Measurements from ENCODE around the gene RNF14. TPM values are rescaled to one million over a fixed set of nuclear protein-coding genes. Genes with fewer than 3 reads are reported as not detected.
"Not testable (repeated sequence)": the region's sequence is repeated elsewhere in the genome, so short reads cannot be mapped to it uniquely, and the experiment has no call there.

The RNF14 gene
- total RNA-seq, 1 experiment from 2014 or later, result 37.5 TPM

DNA sequence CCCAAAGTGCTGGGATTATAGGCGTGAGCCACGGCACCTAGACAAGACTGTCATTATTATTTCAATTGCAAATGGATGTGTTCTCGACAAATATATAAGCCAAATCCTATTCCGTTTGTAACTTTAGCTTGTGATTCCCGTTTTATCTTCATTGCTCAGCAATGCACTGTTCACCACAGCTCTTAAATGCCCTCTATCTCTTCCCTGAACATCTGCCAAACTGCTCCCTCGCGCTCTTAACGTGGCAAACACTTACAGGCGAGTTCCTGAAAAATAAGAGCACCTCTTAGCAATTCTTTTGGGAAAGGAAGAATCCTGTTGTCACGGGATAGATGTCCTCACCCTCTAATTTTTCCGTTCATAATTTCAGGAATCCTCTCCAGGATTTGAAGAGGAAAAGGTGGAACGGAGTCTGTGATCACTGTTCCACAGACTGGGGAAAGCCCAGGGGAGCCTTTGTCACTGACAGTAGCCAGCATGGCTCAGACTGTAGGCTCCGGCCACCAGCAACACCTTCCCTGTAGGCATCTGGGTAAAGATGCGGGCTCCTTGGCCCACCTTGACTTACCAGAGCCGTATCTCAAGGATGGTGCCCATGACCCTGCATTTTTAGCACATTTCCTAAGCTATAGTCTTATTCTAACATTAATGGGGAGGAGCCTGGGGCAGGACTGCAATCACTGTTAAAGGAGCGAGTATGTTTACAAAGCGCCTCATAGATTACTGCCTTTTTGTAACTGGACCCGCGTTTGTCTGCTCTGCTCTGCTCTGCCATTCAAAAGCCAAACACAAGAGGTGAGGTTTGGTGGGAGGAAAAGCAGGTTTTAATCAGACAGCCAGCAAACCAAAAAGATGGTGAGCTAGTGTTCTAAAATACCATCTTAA lies 64.1 kb downstream of the RNF14 start:
- intact Hi-C loops (cut with micrococcal nuclease), result no loop called here
- RAD21 ChIA-PET (ENCODE audit: low non-redundant PET in 1 of 2, low total read pairs in 2 of 2, uncharacterized antibody in 2 of 2, unreplicated experiment in 2 of 2), result no interaction called here
- Histone ChIP-seq H3K4me1 (ENCODE audit: control insufficient read depth in 1 of 2, insufficient read depth in 2 of 2, low read length in 2 of 2) (no peaks in the 10 kb centered on the region), H3K4me2 (ENCODE audit: low read length) (no peak overlapping the region), H3K27me3 (ENCODE audit: insufficient read depth, low read length) (no peaks in the 10 kb centered on the region), H3K9ac (ENCODE audit: low read length) (no peak overlapping the region), H3K79me2 (ENCODE audit: insufficient read depth, low read length) (no peaks in the 10 kb centered on the region), H3K9me2 (ENCODE audit: insufficient read depth) (no peaks in the 10 kb centered on the region), H3K27ac (ENCODE audit: low read depth, low read length) (no peak overlapping the region), H3K9me3 (ENCODE audit: control insufficient read depth in 1 of 2, insufficient read depth in 1 of 2, low read depth in 1 of 2, low read length in 2 of 2) (no peaks in the 10 kb centered on the region), H4K20me1 (ENCODE audit: insufficient read depth) (no peaks in the 10 kb centered on the region), H3K4me3 (replicated peaks in 1 of 2; ENCODE audit: low read depth in 1 of 2, low read length in 2 of 2) (no peak overlapping the region), H3K36me3 (ENCODE audit: control insufficient read depth in 1 of 2, insufficient read depth in 2 of 2, low read length in 2 of 2) (no peaks in the 10 kb centered on the region), H2AFZ (ENCODE audit: low read depth, low read length, poor library complexity, severe bottlenecking) (no peak overlapping the region)
- no TSS peak for BruUV-seq (replicated peaks)
- POLR2A ChIA-PET, result interaction anchor here (1.2 kb wide), 1 partner anchor 8 kb away, joined by 3 read pairs; no protein-coding TSS in a partner anchor
- TF ChIP-seq POLR2A (IDR thresholded peaks at IDR 0.05; ENCODE audit: borderline replicate concordance, extremely low read depth, insufficient read depth, insufficient read length), result no peak
- TF ChIP-seq EGR1 (IDR thresholded peaks at IDR 0.05; ENCODE audit: low read depth), result no peak
- no peak for TF ChIP-seq YY1 (IDR thresholded peaks at IDR 0.05; ENCODE audit: extremely low read depth, insufficient replicate concordance, low read depth, low read length)
- TF ChIP-seq EZH2 (IDR thresholded peaks at IDR 0.05), result no peak
- no peak for TF ChIP-seq SIN3A (IDR thresholded peaks at IDR 0.05; ENCODE audit: low read depth)
- no peak for TF ChIP-seq RAD21 (IDR thresholded peaks at IDR 0.05; ENCODE audit: low read depth)
- TF ChIP-seq CBX3 (IDR thresholded peaks at IDR 0.05; ENCODE audit: low read depth), result no peak
- TF ChIP-seq, protein P1, sequence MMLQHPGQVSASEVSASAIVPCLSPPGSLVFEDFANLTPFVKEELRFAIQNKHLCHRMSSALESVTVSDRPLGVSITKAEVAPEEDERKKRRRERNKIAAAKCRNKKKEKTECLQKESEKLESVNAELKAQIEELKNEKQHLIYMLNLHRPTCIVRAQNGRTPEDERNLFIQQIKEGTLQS (IDR thresholded peaks at IDR 0.05), result no peak
- no peak for TF ChIP-seq ZFX (IDR thresholded peaks at IDR 0.05)
- no peak for TF ChIP-seq ZNF274 (IDR thresholded peaks at IDR 0.05; ENCODE audit: low read depth, low read length)
- DNase-seq (ENCODE audit: low read depth, low spot score), result no peak
- CTCF ChIA-PET, result no interaction called here
- no peak for ATAC-seq

DNA sequence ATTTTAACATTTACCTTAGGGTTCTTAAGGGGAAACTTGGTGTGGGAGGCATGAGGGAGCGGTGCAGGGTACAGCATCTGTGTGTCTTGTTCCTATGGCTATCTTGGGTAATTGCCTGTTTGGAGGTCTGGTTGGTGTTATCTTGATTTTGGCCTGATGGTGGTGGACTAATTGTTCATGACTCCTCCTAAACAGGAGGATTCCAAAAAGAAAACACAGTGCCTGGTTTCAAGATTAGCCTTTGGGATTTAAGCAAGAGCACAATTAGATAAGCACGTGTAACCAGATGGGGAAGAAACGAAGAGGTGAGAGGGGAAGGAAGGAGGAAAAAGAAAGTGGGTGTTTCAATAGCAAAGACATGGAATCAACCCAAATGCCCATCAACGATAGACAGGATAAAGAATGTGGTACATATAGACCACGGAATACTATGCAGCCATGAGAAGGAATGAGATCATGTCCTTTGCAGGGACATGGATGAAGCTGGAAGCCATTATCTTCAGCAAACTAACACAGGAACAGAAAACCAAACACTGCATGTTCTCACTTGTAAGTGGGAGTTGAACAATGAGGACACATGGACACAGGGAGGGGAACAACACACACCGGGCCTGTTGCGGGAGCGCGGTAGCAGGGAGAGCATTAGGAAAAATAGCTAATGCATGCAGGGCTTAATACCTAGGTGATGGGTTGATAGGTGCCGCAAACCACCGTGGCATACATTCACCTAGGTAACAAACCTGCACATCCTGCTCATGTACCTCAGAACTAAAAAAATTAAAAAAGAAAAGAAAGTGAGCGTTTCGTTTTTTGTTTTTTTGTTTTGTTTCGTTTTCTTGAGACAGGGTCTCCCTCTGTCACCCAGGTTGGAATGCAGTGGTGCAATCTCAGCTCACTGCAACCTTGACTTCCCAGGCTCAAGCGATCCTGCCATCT lies 65.0 kb downstream of the RNF14 start:
- DNase-seq (ENCODE audit: low read depth, low spot score), result not testable (repeated sequence)
- POLR2A ChIA-PET, result interaction anchor here (1.2 kb wide), 1 partner anchor 9 kb away, joined by 3 read pairs; no protein-coding TSS in a partner anchor

More for the DNA sequence above, 65.0 kb downstream of the RNF14 start:
- H3K79me2 ChIP-seq (ENCODE audit: insufficient read depth, low read length); H3K9ac ChIP-seq (ENCODE audit: low read length); H3K36me3 ChIP-seq (ENCODE audit: control insufficient read depth in 1 of 2, insufficient read depth in 2 of 2, low read length in 2 of 2); H3K4me1 ChIP-seq (ENCODE audit: control insufficient read depth in 1 of 2, insufficient read depth in 2 of 2, low read length in 2 of 2); ATAC-seq; BruUV-seq (replicated peaks); H3K4me2 ChIP-seq (ENCODE audit: low read length); H4K20me1 ChIP-seq (ENCODE audit: insufficient read depth); H3K27ac ChIP-seq (ENCODE audit: low read depth, low read length); H3K9me3 ChIP-seq (ENCODE audit: control insufficient read depth in 1 of 2, insufficient read depth in 1 of 2, low read depth in 1 of 2, low read length in 2 of 2); intact Hi-C loops (cut with micrococcal nuclease); H3K9me2 ChIP-seq (ENCODE audit: insufficient read depth); H3K27me3 ChIP-seq (ENCODE audit: insufficient read depth, low read length); RAD21 ChIA-PET (ENCODE audit: low non-redundant PET in 1 of 2, low total read pairs in 2 of 2, uncharacterized antibody in 2 of 2, unreplicated experiment in 2 of 2); CTCF ChIA-PET; H3K4me3 ChIP-seq (replicated peaks in 1 of 2; ENCODE audit: low read depth in 1 of 2, low read length in 2 of 2); H2AFZ ChIP-seq (ENCODE audit: low read depth, low read length, poor library complexity, severe bottlenecking): not testable (repeated sequence)

Data from HCT116 (cell line).